Activated naive CD8-positive, alpha-beta T cell treated with anti-CD3 and anti-CD28 coated beads, Interleukin-2, amount 10 ng/mL, durations not matched to agents 7 days and 5 days (primary cell): ENCODE measurements around the gene MYT1. TPM values are rescaled to one million over a fixed set of nuclear protein-coding genes. Genes with fewer than 3 reads are reported as not detected.

Experiments used
- ATAC-seq: fragments of 150-1000 bp; cut with Tn5 transposase; one replicate; pipeline ENCODE4 v1.10.0; 2021; ENCODE audit warnings: low read depth, moderate library complexity
- POLR2A ChIA-PET: fragments of 350-600 bp; sonication (Branson Sonifier 250); formaldehyde crosslinking; loops from one replicate; lab custom pipeline; 2021; ENCODE audit warnings: antibody characterized with exemption; lab: Charles Lee
- DNase-seq: peaks from one replicate; pipeline ENCODE4 v3.0.0; 2021
- H3K27ac Mint-ChIP-seq: one replicate; pipeline ENCODE4 v1.8.0; 2022; ENCODE audit warnings: mild to moderate bottlenecking, mixed read lengths
- H3K27me3 Mint-ChIP-seq: one replicate; pipeline ENCODE4 v1.8.0; 2022; ENCODE audit warnings: mild to moderate bottlenecking, moderate library complexity, mixed read lengths
- H3K36me3 Mint-ChIP-seq: one replicate; pipeline ENCODE4 v1.8.0; 2021; ENCODE audit warnings: mild to moderate bottlenecking, mixed read lengths
- H3K4me1 Mint-ChIP-seq: one replicate; pipeline ENCODE4 v1.8.0; 2021; ENCODE audit warnings: mixed read lengths
- H3K4me3 Mint-ChIP-seq: one replicate; pipeline ENCODE4 v1.8.0; 2022; ENCODE audit warnings: mild to moderate bottlenecking, moderate library complexity, mixed read lengths
- H3K9me3 Mint-ChIP-seq: one replicate; pipeline ENCODE4 v1.8.0; 2021; ENCODE audit warnings: mixed read lengths
- total RNA-seq, 2 experiments: library from RNA; stranded (reverse); gene quantifications; one replicate each; pipeline ENCODE4 v1.2.3, GENCODE V29; 2021

MYT1 gene
- total RNA-seq, 2 experiments from 2014 or later, result 0.06 TPM; not detected in 1

DNA sequence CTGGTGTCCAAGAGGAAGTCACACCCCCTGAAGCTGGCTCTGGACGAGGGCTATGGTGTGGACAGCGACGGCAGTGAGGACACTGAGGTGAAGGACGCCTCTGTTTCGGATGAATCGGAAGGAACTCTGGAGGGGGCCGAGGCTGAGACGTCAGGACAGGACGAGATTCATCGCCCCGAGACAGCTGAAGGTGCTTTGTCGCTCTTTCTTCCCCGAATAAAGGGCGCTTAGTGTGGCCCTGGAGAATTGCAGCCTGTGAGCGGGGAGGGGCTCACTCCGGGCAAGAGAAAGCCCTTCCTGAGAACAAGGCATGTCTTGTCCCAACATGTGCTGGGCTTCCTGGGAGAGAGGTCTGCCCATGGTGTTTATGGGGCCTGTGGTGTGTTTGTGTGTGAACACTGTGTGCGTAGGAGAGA is 41.4 kb downstream of the MYT1 start:
- DNase-seq (no peak), ATAC-seq (no peak)
- Mint-ChIP-seq H3K27me3 (peaks cover 3% of the 10 kb centered on the region), H3K27ac (no peak overlapping the region), H3K9me3 (no peaks in the 10 kb centered on the region), H3K4me3 (no peak overlapping the region), H3K36me3 (no peaks in the 10 kb centered on the region), H3K4me1 (no peaks in the 10 kb centered on the region)
- POLR2A ChIA-PET, result no interaction called here

DNA sequence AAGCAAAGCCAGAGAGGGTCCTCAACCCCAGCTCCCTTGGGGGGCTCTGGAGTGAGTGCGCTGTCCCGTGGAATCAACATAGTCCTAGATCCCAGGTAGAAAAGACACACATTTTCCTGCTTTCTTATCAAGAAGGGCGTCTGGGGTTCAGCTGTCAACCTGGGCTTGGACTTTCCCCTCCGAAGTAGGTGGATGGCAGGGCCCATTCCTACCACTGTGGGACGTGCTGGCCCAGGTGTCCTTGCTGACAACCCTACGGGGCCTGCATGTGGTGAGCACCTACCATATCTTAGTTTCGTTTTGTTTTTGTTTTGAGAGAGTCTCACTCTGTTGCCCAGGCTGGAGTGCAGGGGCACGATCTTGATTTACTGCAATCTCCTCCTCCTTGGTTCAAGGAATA is 42.4 kb downstream of the MYT1 start:
- no peak overlapping the region for H3K27ac Mint-ChIP-seq
- no peaks in the 10 kb centered on the region for H3K4me1 Mint-ChIP-seq
- POLR2A ChIA-PET, result no interaction called here
- ATAC-seq, result no peak
- no peaks in the 10 kb centered on the region for H3K27me3 Mint-ChIP-seq
- H3K36me3 Mint-ChIP-seq, result no peaks in the 10 kb centered on the region
- H3K9me3 Mint-ChIP-seq, result no peaks in the 10 kb centered on the region
- H3K4me3 Mint-ChIP-seq, result no peak overlapping the region
- DNase-seq, result no peak

DNA sequence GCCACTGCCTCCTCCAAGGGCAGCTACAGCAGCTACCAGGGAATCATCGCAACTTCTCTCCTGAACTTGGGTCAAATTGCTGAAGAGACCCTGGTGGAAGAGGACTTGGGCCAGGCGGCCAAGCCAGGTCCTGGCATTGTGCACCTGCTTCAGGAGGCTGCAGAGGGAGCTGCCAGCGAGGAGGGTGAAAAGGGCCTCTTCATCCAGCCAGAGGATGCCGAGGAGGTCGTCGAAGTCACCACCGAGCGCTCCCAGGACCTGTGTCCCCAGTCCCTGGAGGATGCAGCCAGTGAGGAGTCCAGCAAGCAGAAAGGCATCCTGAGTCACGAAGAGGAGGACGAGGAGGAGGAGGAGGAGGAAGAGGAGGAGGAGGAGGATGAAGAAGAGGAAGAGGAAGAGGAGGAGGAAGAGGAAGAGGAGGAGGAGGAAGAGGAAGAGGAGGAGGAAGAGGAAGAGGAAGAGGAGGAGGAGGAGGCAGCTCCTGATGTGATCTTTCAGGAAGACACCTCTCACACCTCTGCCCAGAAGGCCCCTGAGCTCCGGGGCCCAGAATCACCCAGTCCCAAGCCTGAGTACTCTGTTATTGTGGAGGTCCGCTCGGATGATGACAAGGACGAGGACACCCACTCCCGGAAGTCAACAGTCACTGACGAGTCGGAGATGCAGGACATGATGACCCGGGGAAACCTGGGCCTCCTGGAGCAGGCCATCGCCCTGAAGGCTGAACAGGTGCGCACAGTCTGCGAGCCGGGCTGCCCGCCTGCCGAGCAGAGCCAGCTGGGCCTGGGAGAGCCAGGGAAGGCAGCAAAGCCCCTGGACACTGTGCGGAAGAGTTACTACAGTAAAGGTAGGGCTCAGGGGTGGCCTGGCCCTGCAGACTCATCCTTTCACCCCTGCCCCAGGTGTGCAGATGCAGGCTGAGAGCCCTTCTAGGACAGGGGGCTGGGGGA is 43.7 kb downstream of the MYT1 start:
- POLR2A ChIA-PET, result no interaction called here
- ATAC-seq (no peak), DNase-seq (no peak)
- Mint-ChIP-seq H3K4me3 (no peak overlapping the region), H3K36me3 (no peaks in the 10 kb centered on the region), H3K9me3 (no peaks in the 10 kb centered on the region), H3K27me3 (no peaks in the 10 kb centered on the region), H3K4me1 (no peaks in the 10 kb centered on the region), H3K27ac (no peak overlapping the region)

- Mint-ChIP-seq H3K27ac (no peak overlapping the region), H3K9me3 (no peaks in the 10 kb centered on the region), H3K27me3 (no peaks in the 10 kb centered on the region), H3K4me3 (no peak overlapping the region), H3K4me1 (no peaks in the 10 kb centered on the region), H3K36me3 (no peaks in the 10 kb centered on the region)
- POLR2A ChIA-PET, result no interaction called here
- no peak for DNase-seq
- no peak for ATAC-seq
Measured at GRCh38 chr20:64209148-64209547, 44.9 kb downstream of the MYT1 start.

DNA sequence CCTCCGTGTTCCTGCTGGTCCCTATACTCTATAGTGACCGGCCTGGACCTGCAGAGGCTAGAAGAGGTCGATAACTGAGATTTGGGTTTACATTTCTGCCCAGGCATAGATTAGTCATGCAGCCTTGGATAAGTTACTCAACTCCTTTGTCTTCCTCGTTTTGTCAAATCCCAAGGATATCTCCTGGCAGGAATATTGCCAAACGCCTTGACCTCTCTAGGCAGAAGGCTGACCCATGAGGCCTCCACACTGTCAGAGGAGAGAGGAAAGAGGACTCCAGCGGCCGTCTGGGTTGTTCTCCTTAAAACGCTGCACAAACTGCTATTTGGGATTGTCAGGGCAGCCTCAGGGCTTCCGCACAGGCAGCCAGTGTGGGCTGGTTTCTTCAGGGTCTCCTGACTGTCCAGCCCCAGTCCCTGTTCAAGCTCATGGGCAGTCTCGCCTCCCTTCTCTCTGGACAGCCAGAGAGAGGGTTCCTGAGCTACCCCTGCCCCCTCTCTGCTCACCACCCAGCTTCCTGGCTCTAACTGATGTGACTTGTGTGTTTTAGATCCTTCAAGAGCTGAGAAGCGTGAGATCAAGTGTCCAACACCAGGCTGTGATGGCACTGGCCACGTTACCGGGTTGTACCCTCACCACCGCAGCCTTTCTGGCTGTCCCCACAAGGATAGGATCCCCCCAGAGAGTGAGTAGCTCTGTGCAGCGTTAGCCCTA is 46.6 kb downstream of the MYT1 start:
- POLR2A ChIA-PET, result no interaction called here
- Mint-ChIP-seq H3K27ac (no peak overlapping the region), H3K27me3 (no peaks in the 10 kb centered on the region), H3K36me3 (no peaks in the 10 kb centered on the region), H3K4me1 (peaks cover 10% of the 10 kb centered on the region), H3K4me3 (no peak overlapping the region), H3K9me3 (no peaks in the 10 kb centered on the region)
- ATAC-seq, result no peak
- DNase-seq, result no peak

DNA sequence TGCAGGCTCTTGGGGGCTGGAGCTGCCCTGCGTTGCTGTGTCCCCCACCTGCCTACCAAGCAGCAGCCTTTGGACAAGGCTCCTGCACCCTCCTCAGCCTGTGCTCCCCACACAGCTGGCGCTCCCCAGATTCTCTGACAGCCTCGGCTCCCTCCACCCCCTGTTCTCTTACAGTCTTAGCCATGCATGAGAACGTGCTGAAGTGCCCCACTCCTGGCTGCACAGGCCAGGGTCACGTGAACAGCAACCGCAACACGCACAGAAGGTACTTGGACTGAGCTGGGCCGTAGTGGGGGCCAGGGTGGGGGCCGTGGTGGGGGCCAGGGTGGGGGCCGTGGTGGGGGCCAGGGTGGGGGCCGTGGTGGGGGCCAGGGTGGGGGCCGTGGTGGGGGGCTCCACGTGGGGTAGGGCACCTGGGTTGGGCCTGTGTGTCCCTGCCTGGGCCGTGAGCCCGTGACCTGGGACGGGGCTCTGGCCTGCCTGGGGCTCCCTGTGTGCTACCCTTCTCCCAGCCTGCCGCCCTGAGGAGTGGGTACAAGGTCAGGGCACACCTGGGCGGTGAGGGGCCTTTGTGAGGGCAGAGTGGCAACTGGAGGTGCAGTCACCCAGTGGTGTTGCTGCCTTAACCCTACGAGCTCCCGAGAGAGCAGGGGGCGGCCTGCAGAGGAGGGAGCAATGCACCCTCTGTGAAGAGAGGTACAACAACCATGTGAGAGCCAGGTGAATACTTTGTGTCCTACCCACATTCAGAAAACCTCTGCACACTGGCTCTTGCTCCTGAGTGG is 47.8 kb downstream of the MYT1 start:
- H3K27me3 Mint-ChIP-seq, result no peaks in the 10 kb centered on the region
- DNase-seq (no peak), ATAC-seq (no peak)
- H3K27ac Mint-ChIP-seq, result no peak overlapping the region
- POLR2A ChIA-PET, result no interaction called here
- no peaks in the 10 kb centered on the region for H3K36me3 Mint-ChIP-seq
- no peaks in the 10 kb centered on the region for H3K9me3 Mint-ChIP-seq
- H3K4me3 Mint-ChIP-seq, result no peak overlapping the region
- peaks cover 10% of the 10 kb centered on the region for H3K4me1 Mint-ChIP-seq

- H3K27ac Mint-ChIP-seq, result no peak overlapping the region
- no peaks in the 10 kb centered on the region for H3K9me3 Mint-ChIP-seq
- DNase-seq (no peak), ATAC-seq (no peak)
- no peaks in the 10 kb centered on the region for H3K27me3 Mint-ChIP-seq
- H3K36me3 Mint-ChIP-seq, result no peaks in the 10 kb centered on the region
- H3K4me1 Mint-ChIP-seq, result peaks cover 10% of the 10 kb centered on the region
- POLR2A ChIA-PET, result no interaction called here
- no peak overlapping the region for H3K4me3 Mint-ChIP-seq
Measured at GRCh38 chr20:64212755-64213154, 48.5 kb downstream of the MYT1 start.

DNA sequence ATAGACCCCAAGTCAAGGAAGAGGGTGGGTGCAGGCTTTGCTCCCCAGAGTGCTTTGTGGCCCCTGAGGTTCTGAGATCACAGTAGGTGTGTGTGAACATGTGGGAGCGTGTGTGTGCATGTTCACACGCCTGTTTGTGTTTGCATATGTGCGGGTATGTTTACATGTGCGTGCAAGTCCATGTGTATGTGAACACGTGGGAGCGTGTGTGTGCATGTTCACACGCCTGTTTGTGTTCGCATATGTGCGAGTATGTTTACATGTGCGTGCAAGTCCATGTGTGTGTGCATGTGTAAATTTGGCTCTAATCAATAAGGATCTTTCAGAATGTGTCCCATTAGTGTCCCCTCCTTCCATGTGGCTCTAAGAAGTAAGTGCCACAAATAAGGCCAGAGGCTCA is 49.9 kb downstream of the MYT1 start:
- DNase-seq, result no peak
- no peak overlapping the region for H3K27ac Mint-ChIP-seq

GRCh38 chr20:64214952-64215351 is 50.7 kb downstream of the MYT1 start:
- Mint-ChIP-seq H3K4me3 (no peak overlapping the region), H3K9me3 (no peaks in the 10 kb centered on the region), H3K27ac (no peak overlapping the region), H3K27me3 (peaks cover 2% of the 10 kb centered on the region), H3K4me1 (peaks cover 10% of the 10 kb centered on the region), H3K36me3 (no peaks in the 10 kb centered on the region)
- no peak for DNase-seq
- POLR2A ChIA-PET, result no interaction called here
- no peak for ATAC-seq

More for the DNA sequence above, 49.9 kb downstream of the MYT1 start:
- no peak overlapping the region for H3K4me3 Mint-ChIP-seq
- H3K4me1 Mint-ChIP-seq, result peaks cover 10% of the 10 kb centered on the region
- no peak for ATAC-seq
- H3K27me3 Mint-ChIP-seq, result peaks cover 2% of the 10 kb centered on the region
- POLR2A ChIA-PET, result no interaction called here
- no peaks in the 10 kb centered on the region for H3K9me3 Mint-ChIP-seq
- H3K36me3 Mint-ChIP-seq, result no peaks in the 10 kb centered on the region

- no peak overlapping the region for H3K4me3 Mint-ChIP-seq
Measured at GRCh38 chr20:64216036-64216435, 51.8 kb downstream of the MYT1 start.

DNA sequence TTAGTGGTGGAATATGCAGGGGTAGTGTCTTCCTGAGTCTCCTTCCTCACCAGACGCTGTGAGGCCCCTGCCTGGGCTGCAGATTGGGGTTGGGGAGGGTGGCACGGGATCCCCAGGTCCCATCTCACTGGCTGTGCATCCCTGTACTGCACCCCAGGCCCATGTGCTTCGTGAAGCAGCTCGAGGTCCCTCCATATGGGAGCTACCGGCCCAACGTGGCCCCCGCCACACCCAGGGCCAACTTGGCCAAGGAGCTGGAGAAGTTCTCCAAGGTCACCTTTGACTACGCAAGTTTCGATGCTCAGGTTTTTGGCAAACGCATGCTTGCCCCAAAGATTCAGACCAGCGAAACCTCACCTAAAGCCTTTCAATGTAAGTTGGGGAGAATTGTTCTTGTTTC is 52.7 kb downstream of the MYT1 start:
- Mint-ChIP-seq H3K4me3 (no peak overlapping the region), H3K27me3 (peaks cover 2% of the 10 kb centered on the region), H3K27ac (no peak overlapping the region), H3K4me1 (peaks cover 10% of the 10 kb centered on the region), H3K9me3 (no peaks in the 10 kb centered on the region), H3K36me3 (no peaks in the 10 kb centered on the region)
- DNase-seq (no peak), ATAC-seq (no peak)
- POLR2A ChIA-PET, result no interaction called here

More at GRCh38 chr20:64216036-64216435, 51.8 kb downstream of the MYT1 start:
- Mint-ChIP-seq H3K4me1 (peaks cover 10% of the 10 kb centered on the region), H3K9me3 (no peaks in the 10 kb centered on the region), H3K36me3 (no peaks in the 10 kb centered on the region), H3K27ac (no peak overlapping the region), H3K27me3 (peaks cover 2% of the 10 kb centered on the region)
- POLR2A ChIA-PET, result no interaction called here
- no peak for DNase-seq
- no peak for ATAC-seq

- no peaks in the 10 kb centered on the region for H3K36me3 Mint-ChIP-seq
- no peak overlapping the region for H3K4me3 Mint-ChIP-seq
- peaks cover 2% of the 10 kb centered on the region for H3K27me3 Mint-ChIP-seq
- DNase-seq (no peak), ATAC-seq (no peak)
- no peaks in the 10 kb centered on the region for H3K9me3 Mint-ChIP-seq
- POLR2A ChIA-PET, result no interaction called here
- H3K4me1 Mint-ChIP-seq, result peaks cover 10% of the 10 kb centered on the region
- no peak overlapping the region for H3K27ac Mint-ChIP-seq
Measured at GRCh38 chr20:64217539-64218221, 53.4 kb downstream of the MYT1 start.

DNA sequence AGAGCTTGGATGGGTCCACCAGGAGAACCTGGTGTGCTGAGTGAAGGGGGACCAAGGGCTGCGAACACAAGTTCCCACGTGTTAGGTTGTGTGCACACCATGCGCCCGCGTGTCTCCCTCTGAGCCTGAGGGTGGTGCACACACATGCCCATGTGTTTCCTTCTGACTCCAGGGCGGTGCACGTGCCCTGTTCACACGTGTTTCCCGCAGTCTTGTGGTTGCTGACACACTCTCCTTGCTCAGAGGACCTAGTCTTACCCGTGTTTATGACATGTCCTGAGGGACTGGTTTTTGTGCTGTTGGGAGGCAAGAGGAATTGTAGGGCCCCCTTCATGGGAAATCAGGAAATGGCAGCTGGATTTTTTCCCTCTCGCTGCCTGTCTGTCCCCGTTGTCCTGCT is 55.0 kb downstream of the MYT1 start:
- H3K9me3 Mint-ChIP-seq, result no peaks in the 10 kb centered on the region
- H3K36me3 Mint-ChIP-seq, result no peaks in the 10 kb centered on the region
- H3K4me3 Mint-ChIP-seq, result no peak overlapping the region
- peak; percentile 28 for ATAC-seq
- H3K4me1 Mint-ChIP-seq, result peaks cover 10% of the 10 kb centered on the region
- POLR2A ChIA-PET, result no interaction called here
- DNase-seq, result no peak
- H3K27ac Mint-ChIP-seq, result no peak overlapping the region
- peaks cover 2% of the 10 kb centered on the region for H3K27me3 Mint-ChIP-seq
